Ammon's horn (tissue), 1 donor: ENCODE data around the gene IKBKG.
"Not testable (repeated sequence)": the region's sequence is repeated elsewhere in the genome, so short reads cannot be mapped to it uniquely, and the experiment has no call there.

Experiments used
- DNase-seq: peaks from one replicate; pipeline ENCODE4 v3.0.0-alpha.2; 2016; ENCODE audit warnings: low spot score

Gene IKBKG

GRCh38 chrX:154558896-154559295 is 11.5 kb downstream of the IKBKG start:
- not testable (repeated sequence) for DNase-seq

DNA sequence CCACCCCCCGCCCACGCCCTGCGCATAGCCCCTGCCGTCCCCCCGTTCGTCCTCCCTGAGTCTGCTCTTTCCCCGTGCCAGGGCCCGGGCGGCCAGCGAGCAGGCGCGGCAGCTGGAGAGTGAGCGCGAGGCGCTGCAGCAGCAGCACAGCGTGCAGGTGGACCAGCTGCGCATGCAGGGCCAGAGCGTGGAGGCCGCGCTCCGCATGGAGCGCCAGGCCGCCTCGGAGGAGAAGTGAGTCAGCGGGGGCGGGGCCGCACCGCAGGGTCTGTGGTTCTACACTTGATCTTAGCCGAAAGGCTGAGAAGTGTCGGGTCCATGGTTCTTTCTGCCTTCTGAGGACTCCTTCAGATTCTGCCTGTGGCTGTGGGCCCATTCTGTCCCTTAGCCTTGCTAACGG is 12.9 kb downstream of the IKBKG start:
- not testable (repeated sequence) for DNase-seq

DNA sequence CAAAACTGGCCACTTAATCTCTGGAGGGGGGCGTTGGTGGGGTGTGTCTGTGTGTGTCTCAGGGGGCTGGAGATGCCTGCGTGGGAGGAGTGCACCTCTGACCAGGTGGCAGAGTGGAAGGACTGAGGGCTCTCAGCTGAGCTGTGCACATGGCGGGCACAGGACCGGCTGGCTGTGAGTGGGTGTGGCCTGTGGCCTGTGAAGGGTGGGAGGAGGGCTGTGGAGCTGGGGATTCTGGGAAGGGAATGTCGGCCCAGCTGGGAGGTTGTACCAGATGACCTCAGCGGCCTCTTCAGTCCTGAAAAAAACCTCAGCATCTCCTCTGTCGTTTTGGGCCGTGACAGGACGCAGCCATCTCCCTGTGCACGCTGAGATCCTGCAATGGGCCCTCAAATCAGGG is 14.9 kb downstream of the IKBKG start:
- not testable (repeated sequence) for DNase-seq

- DNase-seq, result not testable (repeated sequence)
These were observed 22.9 kb downstream of the IKBKG start for GRCh38 chrX:154570361-154570760.

DNA sequence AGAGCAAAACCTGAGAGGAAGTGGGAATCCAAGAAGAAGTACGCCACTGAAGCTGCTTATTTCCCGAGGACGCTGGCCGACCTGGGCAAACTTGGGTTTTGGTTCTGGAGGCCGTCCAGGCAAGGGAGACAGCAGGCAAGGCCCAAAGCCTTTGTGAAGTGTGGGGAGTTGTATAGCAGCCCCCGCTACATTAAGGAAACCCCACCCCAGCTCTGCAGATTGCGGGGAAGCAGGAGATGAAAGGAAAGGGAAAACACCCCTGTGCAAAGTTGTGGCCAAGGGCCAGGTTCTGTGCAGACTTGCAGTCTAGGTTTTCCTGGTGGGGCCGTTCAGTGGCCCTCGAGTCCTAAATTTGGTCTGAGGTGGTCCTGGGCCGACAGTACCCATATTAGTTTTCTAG is 25.6 kb downstream of the IKBKG start:
- DNase-seq, result not testable (repeated sequence)

- DNase-seq, result not testable (repeated sequence)
These were observed 27.7 kb downstream of the IKBKG start for GRCh38 chrX:154575076-154575475.

GRCh38 chrX:154582994-154583393 is 35.6 kb downstream of the IKBKG start:
- DNase-seq, result not testable (repeated sequence)

- DNase-seq, result not testable (repeated sequence)
These were observed 37.3 kb downstream of the IKBKG start, which contains the start of gene CTAG1A for GRCh38 chrX:154584585-154585183. TSS of gene CTAG1A (plus strand) at chrX:154585133. CDS start at chrX:154585207, 74 bp downstream.

DNA sequence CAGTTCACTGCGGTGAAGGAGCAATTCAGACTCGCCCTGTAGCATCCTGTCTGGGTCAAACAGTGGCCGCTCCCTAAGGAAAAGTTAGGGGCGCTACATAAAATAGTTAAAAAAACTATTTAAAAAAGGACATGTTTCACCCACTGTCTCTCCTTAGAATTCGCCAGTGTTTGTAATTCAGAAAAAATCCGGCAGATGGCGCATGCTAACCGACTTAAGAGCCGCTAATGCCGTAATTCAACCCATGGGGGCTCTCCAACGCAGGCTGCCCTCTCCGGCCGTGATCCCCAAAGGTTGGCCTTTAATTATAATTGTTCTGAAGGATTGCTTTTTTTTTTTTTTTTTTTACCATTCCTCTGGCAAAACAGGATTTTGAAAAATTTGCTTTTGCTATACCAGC is 43.0 kb downstream of the IKBKG start:
- DNase-seq, result not testable (repeated sequence)

DNA sequence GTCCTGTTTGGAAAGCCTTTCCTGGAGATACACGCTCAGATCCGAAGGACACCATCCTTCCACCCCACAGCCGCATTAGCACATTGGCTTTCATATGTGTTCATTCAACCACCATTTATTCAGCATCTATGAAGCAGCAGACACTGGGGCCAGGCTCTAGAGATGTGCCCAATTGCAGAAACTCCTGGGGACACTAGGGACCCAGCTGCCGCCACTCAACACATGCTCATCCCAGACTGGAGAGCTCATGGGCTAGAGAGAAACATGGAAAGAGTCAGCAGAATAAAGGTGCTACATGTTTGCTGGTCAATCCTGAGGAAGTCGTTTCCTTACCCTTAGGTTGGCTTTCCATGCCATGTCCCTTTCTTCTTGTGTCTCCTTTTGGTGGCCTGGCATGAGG is 45.1 kb downstream of the IKBKG start:
- no peak for DNase-seq

- no peak for DNase-seq
These were observed 45.8 kb downstream of the IKBKG start for GRCh38 chrX:154593201-154593600.

GRCh38 chrX:154594491-154594890 is 47.1 kb downstream of the IKBKG start:
- no peak for DNase-seq

DNA sequence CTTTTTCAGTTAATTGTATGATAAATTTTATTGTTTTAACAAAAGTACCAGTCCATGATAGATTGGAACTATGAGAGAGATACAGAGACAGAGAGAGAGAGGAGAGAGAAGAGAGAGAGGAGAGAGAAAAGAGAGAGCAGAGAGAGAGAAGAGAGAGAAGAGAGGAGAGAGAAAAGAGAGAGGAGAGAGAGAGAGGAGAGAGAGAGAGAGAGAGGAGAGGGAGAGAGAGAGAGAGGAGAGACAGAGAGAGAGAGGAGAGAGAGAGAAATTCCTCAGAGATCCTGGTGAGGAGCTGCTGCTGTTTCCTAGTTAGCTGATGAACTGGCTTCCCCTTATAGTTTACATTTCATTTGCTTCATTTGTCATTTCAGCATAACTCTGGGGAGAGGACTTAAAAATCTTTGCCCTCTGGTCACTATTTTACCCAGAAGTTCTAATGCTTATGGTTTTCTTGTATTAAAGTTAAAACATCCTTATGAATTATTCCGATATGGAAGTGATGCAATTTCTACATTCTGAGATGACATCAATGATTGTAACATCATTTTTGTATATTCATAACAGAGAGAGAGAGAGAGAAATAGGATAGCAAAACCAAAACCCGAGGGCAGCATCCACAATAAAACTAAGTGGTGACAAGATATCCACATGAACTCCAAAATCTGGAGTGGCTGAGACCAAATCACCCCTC is 48.3 kb downstream of the IKBKG start:
- DNase-seq, result no peak

DNA sequence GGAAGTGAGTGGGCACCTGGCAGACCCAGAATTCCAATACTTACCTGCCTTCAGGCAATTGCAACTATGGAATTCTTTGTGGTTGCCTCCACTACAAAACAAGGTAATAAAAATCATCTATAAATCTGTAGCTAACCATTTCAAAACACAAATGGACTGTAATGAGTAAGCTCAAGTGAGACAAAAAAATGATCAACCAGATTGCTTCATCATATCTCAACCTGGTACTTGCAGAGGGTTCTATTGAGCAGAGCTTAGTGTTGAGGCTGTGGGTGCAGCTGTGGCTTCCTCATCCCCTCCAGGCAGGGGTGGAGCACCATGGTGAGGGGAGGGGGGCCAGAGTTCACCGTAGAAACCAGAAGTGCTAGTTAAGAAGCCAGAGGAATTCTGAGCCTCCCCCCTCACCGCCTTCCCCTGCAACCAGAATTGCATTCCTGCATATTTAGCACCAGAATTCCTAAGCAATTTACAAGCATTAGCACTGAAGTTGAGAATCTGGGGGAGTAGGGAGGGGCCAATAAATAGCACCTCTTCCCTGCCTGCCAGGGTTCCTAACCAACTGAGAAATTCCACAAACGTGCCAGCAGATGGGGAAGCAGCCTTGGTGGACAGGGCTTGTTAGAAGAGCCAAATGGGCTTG is 49.0 kb downstream of the IKBKG start:
- peak; percentile 2 for DNase-seq

- DNase-seq, result no peak
These were observed 49.8 kb downstream of the IKBKG start for GRCh38 chrX:154597221-154597620.

DNA sequence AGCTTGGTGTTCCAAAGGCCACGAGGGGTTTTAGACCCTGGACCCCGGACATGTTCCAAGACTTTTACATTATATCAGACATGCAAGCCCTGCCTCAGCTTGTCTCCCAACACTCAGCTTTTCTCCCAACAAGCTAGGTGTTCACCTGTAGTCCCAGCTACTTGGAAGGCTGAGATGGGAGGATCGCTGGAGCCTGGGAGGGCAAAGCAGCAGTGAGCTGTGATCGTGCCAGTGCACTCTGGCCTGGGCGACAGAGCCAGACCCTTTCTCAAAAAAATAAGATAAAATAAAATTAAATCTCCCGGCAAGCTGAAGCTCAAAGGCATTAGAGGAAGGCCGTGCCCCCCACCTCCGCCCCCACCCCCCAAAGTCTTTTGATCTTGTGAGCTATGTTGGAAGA is 51.2 kb downstream of the IKBKG start:
- no peak for DNase-seq

DNA sequence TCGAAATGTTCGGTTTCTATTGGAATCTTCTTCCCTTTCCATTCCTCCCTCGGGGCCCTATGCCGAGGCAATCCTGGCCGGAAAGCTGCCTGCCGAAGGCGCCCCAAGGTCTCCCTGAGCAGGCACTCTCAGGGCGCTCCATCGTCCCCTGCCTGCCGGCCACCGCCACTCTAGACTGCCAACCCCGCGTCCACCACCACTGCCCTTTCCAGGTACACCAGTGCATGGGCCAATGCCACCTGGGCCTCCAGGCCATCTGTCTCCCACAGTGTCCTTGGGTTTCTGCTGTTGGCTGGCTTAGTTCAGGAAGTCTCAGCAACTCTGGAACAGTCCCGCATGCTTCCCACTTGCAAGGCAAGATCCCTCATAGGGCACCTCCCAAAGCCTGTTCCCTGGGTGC is 52.1 kb downstream of the IKBKG start:
- DNase-seq, result no peak

DNA sequence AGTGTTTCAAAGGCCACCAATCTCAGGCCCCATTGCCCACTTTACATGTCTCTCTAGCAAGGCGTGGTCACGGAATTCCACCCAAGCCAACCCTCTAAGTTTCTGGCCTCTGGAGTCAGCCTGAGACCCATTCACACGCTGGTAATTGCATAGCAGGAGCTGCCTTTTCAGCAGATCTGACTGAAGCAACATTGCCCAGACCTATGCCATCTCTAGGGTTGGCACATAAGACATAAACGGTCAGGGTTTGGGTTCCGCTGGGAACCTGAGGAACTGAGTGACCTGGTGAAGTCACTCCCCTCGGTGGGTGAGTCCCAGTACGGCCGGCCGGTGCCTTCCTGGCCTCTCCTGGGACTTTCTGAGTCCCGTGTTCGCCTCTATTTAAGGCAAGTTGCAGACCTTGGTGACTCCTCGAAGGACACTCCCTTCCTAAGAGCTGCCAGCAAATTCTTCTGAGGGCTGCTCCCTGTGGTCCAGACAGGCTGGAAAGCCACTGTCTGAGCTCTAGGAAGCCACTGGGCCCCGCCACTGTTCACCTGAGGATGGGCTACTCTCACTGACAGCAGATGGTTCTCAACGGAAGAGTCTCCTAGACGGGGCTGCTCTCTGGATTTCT is 53.4 kb downstream of the IKBKG start:
- DNase-seq, result no peak

- DNase-seq, result no peak
These were observed 54.8 kb downstream of the IKBKG start for GRCh38 chrX:154602226-154602625.

- no peak for DNase-seq
These were observed 55.5 kb downstream of the IKBKG start for GRCh38 chrX:154602766-154603437.

DNA sequence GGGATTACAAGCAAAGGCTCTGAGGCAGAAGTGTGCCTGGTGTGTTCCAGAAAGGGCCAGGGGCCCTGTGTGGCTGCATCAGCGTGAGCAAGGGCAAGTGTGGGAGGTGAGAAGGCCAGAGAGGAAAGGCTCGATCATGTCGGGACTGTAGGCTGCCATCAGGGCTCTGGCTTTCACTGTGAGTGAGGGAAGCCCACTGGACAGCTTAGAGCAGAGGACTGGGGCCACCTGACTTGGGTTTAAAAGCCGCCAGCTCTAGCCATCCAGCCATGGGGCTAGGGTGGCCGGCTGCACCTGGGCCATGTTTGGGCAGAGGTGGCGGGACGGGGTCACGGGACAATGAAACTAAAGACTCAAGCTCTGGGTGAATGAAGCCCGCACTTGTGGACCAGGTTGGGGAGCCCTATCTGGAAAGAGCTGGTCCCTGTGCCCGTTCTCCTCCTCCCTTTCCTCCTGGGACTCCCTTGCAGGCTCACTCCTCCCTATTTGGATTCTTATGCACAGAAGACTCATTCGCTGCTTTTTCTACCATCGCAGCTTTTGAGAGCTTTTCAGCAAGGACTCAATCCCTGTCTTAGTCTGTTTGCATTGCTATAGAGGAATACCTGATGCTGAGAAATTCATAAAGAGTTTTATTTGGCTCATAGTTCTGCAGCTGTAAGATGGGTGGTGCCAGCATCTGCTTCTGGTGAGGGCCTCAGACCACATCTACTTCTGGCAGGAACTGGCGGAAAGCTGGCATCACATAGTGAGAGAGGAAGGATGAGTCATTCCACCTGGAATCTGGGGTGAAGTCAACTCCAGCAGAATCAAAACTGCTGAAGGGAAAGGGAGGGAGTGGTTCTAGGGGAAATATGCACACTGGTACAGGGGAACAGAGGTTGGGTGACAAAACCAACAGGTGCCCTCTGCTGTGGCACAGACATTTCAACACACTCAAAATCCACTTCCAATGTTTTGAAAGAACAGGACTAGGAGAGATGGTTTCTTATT is 56.3 kb downstream of the IKBKG start:
- no peak for DNase-seq
